ENCODE results near the gene IGFBP2. TPM values are rescaled to one million over a fixed set of nuclear protein-coding genes. Genes with fewer than 3 reads are reported as not detected.

The IGFBP2 gene
- total RNA-seq, 1 experiment from 2014 or later: not detected

DNA sequence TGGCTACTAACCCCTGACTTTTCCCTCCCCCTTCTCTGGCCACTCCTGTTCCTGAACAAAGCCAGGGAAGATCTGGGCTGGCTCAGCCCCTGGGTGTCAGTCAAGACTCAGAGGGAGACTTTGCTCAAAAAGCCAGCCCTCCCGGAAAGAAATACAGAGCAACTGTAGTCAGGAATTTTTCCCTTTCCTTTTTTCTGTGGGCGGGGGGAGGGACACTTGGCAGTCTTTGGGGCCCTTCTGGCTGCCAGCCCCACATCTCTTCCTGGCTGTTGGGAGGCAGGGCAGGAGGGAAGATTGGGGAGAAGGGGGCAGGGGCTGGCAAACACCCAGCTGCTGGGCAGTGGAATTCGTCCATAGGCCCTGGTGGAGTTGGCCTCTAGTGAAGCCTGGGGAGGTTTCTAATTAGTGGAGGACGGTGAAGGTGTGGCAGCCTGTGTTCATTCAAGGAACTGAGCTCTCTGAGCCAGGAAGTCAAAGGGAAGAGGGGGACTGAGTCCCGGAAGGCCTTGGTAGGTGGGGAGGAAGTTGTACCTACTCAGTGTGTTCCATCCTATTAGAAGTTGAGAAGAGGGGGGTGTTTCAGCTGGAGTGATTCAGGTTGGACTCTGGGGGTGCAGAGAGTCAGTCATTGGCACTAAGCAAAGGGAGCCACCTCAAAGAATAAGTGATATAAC, 10.9 kb downstream of the IGFBP2 start:
- no peaks in the 10 kb centered on the region for H4K20me1 ChIP-seq (ENCODE audit: insufficient read depth, low read depth, low read length)
- no peaks in the 10 kb centered on the region for H3K9me3 ChIP-seq (ENCODE audit: low read length)
- no peaks in the 10 kb centered on the region for H3K36me3 ChIP-seq (ENCODE audit: insufficient read depth, low read length)
- H3K27me3 ChIP-seq (ENCODE audit: low read length): no peaks in the 10 kb centered on the region
- H3K9ac ChIP-seq (ENCODE audit: low read length): no peak overlapping the region
- no peaks in the 10 kb centered on the region for H3K79me2 ChIP-seq (ENCODE audit: low read length)
- no peak overlapping the region for H3K4me3 ChIP-seq (ENCODE audit: low read length)
- no peaks in the 10 kb centered on the region for H3K4me1 ChIP-seq (ENCODE audit: low read length)
- H3K9me2 ChIP-seq (replicated peaks; ENCODE audit: insufficient read depth, low read length): no peaks in the 10 kb centered on the region
- no peak for DNase-seq
- H3K27ac ChIP-seq (ENCODE audit: low read length): no peak overlapping the region
- no peak overlapping the region for H2AFZ ChIP-seq (ENCODE audit: low read length)
- no peak overlapping the region for H3K4me2 ChIP-seq (ENCODE audit: low read depth, low read length, poor library complexity, severe bottlenecking)

- H3K27me3 ChIP-seq (ENCODE audit: low read length): no peaks in the 10 kb centered on the region
- H3K4me2 ChIP-seq (ENCODE audit: low read depth, low read length, poor library complexity, severe bottlenecking): no peak overlapping the region
- H3K27ac ChIP-seq (ENCODE audit: low read length): no peak overlapping the region
- no peaks in the 10 kb centered on the region for H3K4me1 ChIP-seq (ENCODE audit: low read length)
- no peak overlapping the region for H3K9ac ChIP-seq (ENCODE audit: low read length)
- no peaks in the 10 kb centered on the region for H4K20me1 ChIP-seq (ENCODE audit: insufficient read depth, low read depth, low read length)
- H3K79me2 ChIP-seq (ENCODE audit: low read length): no peaks in the 10 kb centered on the region
- no peaks in the 10 kb centered on the region for H3K9me3 ChIP-seq (ENCODE audit: low read length)
- no peaks in the 10 kb centered on the region for H3K36me3 ChIP-seq (ENCODE audit: insufficient read depth, low read length)
- H2AFZ ChIP-seq (ENCODE audit: low read length): no peak overlapping the region
- H3K4me3 ChIP-seq (ENCODE audit: low read length): no peak overlapping the region
- no peak for DNase-seq
- H3K9me2 ChIP-seq (replicated peaks; ENCODE audit: insufficient read depth, low read length): no peaks in the 10 kb centered on the region
These were observed 11.8 kb downstream of the IGFBP2 start for GRCh38 chr2:216644842-216645635.

- no peaks in the 10 kb centered on the region for H3K79me2 ChIP-seq (ENCODE audit: low read length)
- H3K4me1 ChIP-seq (ENCODE audit: low read length): no peaks in the 10 kb centered on the region
- no peak overlapping the region for H3K27ac ChIP-seq (ENCODE audit: low read length)
- no peak overlapping the region for H2AFZ ChIP-seq (ENCODE audit: low read length)
- H3K4me3 ChIP-seq (ENCODE audit: low read length): no peak overlapping the region
- H3K9ac ChIP-seq (ENCODE audit: low read length): no peak overlapping the region
- no peaks in the 10 kb centered on the region for H3K9me2 ChIP-seq (replicated peaks; ENCODE audit: insufficient read depth, low read length)
- DNase-seq: no peak
- no peaks in the 10 kb centered on the region for H4K20me1 ChIP-seq (ENCODE audit: insufficient read depth, low read depth, low read length)
- H3K9me3 ChIP-seq (ENCODE audit: low read length): no peaks in the 10 kb centered on the region
- no peak overlapping the region for H3K4me2 ChIP-seq (ENCODE audit: low read depth, low read length, poor library complexity, severe bottlenecking)
- no peaks in the 10 kb centered on the region for H3K36me3 ChIP-seq (ENCODE audit: insufficient read depth, low read length)
- no peaks in the 10 kb centered on the region for H3K27me3 ChIP-seq (ENCODE audit: low read length)
These were observed 12.4 kb downstream of the IGFBP2 start for GRCh38 chr2:216645636-216645950.

DNA sequence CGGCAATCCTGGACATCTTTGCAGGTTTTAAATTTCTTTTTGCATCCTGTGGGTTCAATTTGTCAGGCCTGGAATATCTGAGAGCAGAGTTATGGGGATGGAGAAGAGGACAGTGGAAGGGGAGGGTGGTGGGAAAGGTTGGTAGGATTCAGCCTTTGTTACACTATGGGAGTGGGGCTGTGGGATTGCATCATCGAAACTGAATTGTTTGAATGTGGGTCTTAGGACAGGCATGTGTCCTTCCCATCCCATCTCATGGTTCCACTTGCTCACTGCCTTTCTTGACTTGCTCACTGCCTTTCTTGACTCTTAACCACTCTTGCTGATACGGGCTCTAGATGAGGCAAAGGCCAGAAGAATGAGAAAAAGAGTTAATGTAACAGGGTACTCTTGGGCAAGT, 12.9 kb downstream of the IGFBP2 start:
- no peaks in the 10 kb centered on the region for H3K9me2 ChIP-seq (replicated peaks; ENCODE audit: insufficient read depth, low read length)
- H3K9ac ChIP-seq (ENCODE audit: low read length): no peak overlapping the region
- no peak overlapping the region for H3K4me2 ChIP-seq (ENCODE audit: low read depth, low read length, poor library complexity, severe bottlenecking)
- H3K27ac ChIP-seq (ENCODE audit: low read length): no peak overlapping the region
- no peak overlapping the region for H3K4me3 ChIP-seq (ENCODE audit: low read length)
- no peaks in the 10 kb centered on the region for H3K9me3 ChIP-seq (ENCODE audit: low read length)
- no peaks in the 10 kb centered on the region for H3K36me3 ChIP-seq (ENCODE audit: insufficient read depth, low read length)
- H3K27me3 ChIP-seq (ENCODE audit: low read length): no peaks in the 10 kb centered on the region
- no peaks in the 10 kb centered on the region for H3K79me2 ChIP-seq (ENCODE audit: low read length)
- H2AFZ ChIP-seq (ENCODE audit: low read length): no peak overlapping the region
- DNase-seq: no peak
- H3K4me1 ChIP-seq (ENCODE audit: low read length): no peaks in the 10 kb centered on the region
- no peaks in the 10 kb centered on the region for H4K20me1 ChIP-seq (ENCODE audit: insufficient read depth, low read depth, low read length)

GRCh38 chr2:216648105-216648504, 14.9 kb downstream of the IGFBP2 start:
- H3K4me2 ChIP-seq (ENCODE audit: low read depth, low read length, poor library complexity, severe bottlenecking): no peak overlapping the region
- no peaks in the 10 kb centered on the region for H3K27me3 ChIP-seq (ENCODE audit: low read length)
- H3K9me2 ChIP-seq (replicated peaks; ENCODE audit: insufficient read depth, low read length): no peaks in the 10 kb centered on the region

GRCh38 chr2:216649574-216649973, 16.4 kb downstream of the IGFBP2 start:
- no peaks in the 10 kb centered on the region for H3K9me3 ChIP-seq (ENCODE audit: low read length)
- H3K27ac ChIP-seq (ENCODE audit: low read length): no peak overlapping the region
- no peak overlapping the region for H3K4me3 ChIP-seq (ENCODE audit: low read length)
- no peaks in the 10 kb centered on the region for H3K36me3 ChIP-seq (ENCODE audit: insufficient read depth, low read length)
- H2AFZ ChIP-seq (ENCODE audit: low read length): no peak overlapping the region
- H4K20me1 ChIP-seq (ENCODE audit: insufficient read depth, low read depth, low read length): no peaks in the 10 kb centered on the region
- no peaks in the 10 kb centered on the region for H3K9me2 ChIP-seq (replicated peaks; ENCODE audit: insufficient read depth, low read length)
- no peak overlapping the region for H3K9ac ChIP-seq (ENCODE audit: low read length)
- no peaks in the 10 kb centered on the region for H3K27me3 ChIP-seq (ENCODE audit: low read length)
- no peak for DNase-seq
- no peak overlapping the region for H3K4me2 ChIP-seq (ENCODE audit: low read depth, low read length, poor library complexity, severe bottlenecking)
- no peaks in the 10 kb centered on the region for H3K79me2 ChIP-seq (ENCODE audit: low read length)
- no peaks in the 10 kb centered on the region for H3K4me1 ChIP-seq (ENCODE audit: low read length)

More at GRCh38 chr2:216648105-216648504, 14.9 kb downstream of the IGFBP2 start:
- Histone ChIP-seq H3K36me3 (ENCODE audit: insufficient read depth, low read length) (no peaks in the 10 kb centered on the region), H3K9ac (ENCODE audit: low read length) (no peak overlapping the region), H3K9me3 (ENCODE audit: low read length) (no peaks in the 10 kb centered on the region), H3K4me1 (ENCODE audit: low read length) (no peaks in the 10 kb centered on the region), H2AFZ (ENCODE audit: low read length) (no peak overlapping the region), H3K27ac (ENCODE audit: low read length) (no peak overlapping the region), H3K4me3 (ENCODE audit: low read length) (no peak overlapping the region), H4K20me1 (ENCODE audit: insufficient read depth, low read depth, low read length) (no peaks in the 10 kb centered on the region), H3K79me2 (ENCODE audit: low read length) (no peaks in the 10 kb centered on the region)
- no peak for DNase-seq

DNA sequence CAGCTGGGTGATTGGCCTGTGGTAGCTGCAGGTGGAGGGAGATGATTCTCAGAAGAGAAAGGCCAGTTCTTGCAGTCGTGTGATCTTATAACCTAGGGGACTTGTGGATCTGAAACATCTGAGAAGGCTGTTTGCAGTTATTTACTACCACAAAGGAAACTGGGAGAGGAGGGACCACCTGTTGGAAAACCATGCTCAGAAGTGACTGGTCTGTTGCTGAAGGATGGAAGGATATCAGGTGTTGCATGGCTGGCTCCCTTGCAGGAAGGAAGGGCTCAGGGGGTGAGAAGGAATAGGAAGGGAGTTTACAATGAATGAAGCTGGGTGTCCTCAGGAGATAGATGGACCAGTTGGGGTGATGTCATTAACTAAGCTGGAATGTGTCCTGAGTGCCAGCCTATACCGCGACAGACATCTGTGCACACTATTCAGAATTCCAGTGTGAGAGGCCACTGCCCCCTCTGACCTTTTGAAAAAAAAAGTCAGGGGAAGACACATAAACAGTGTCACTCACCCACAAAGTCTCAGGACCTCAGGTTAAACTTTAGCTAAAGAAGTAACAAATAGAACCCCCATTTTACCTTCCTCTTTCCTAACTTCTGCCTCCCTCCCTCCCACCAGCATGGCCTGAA, 17.5 kb downstream of the IGFBP2 start:
- Histone ChIP-seq H3K9me2 (replicated peaks; ENCODE audit: insufficient read depth, low read length) (no peaks in the 10 kb centered on the region), H3K27me3 (ENCODE audit: low read length) (no peaks in the 10 kb centered on the region), H3K27ac (ENCODE audit: low read length) (no peak overlapping the region), H3K36me3 (ENCODE audit: insufficient read depth, low read length) (no peaks in the 10 kb centered on the region), H3K4me2 (ENCODE audit: low read depth, low read length, poor library complexity, severe bottlenecking) (no peak overlapping the region), H3K9me3 (ENCODE audit: low read length) (no peaks in the 10 kb centered on the region), H3K4me1 (ENCODE audit: low read length) (no peaks in the 10 kb centered on the region), H3K4me3 (ENCODE audit: low read length) (no peak overlapping the region), H2AFZ (ENCODE audit: low read length) (no peak overlapping the region), H3K79me2 (ENCODE audit: low read length) (no peaks in the 10 kb centered on the region), H4K20me1 (ENCODE audit: insufficient read depth, low read depth, low read length) (no peaks in the 10 kb centered on the region), H3K9ac (ENCODE audit: low read length) (no peak overlapping the region)
- DNase-seq: no peak

GRCh38 chr2:216651351-216651881, 18.2 kb downstream of the IGFBP2 start:
- Histone ChIP-seq H3K9me2 (replicated peaks; ENCODE audit: insufficient read depth, low read length) (no peaks in the 10 kb centered on the region), H3K27ac (ENCODE audit: low read length) (no peak overlapping the region), H3K79me2 (ENCODE audit: low read length) (no peaks in the 10 kb centered on the region), H3K9me3 (ENCODE audit: low read length) (no peaks in the 10 kb centered on the region), H3K4me2 (ENCODE audit: low read depth, low read length, poor library complexity, severe bottlenecking) (no peak overlapping the region), H2AFZ (ENCODE audit: low read length) (no peak overlapping the region), H3K36me3 (ENCODE audit: insufficient read depth, low read length) (no peaks in the 10 kb centered on the region), H3K9ac (ENCODE audit: low read length) (no peak overlapping the region), H4K20me1 (ENCODE audit: insufficient read depth, low read depth, low read length) (no peaks in the 10 kb centered on the region), H3K4me3 (ENCODE audit: low read length) (no peak overlapping the region), H3K4me1 (ENCODE audit: low read length) (no peaks in the 10 kb centered on the region), H3K27me3 (ENCODE audit: low read length) (no peaks in the 10 kb centered on the region)
- no peak for DNase-seq

Measured in Karpas-422 (cell line).